NCI-H510A treated with DMSO at 0.1 percent for 48 hours (cell line): ENCODE results near the gene PIGA.
A peak's percentile ranks its signal among the peaks of the same experiment; 100 is the strongest.

Source experiments
- DNase-seq: peaks from one replicate; lab custom pipeline; 2025; lab: John Stamatoyannopoulos, UW

PIGA gene

GRCh38 chrX:15335135-15336022, at the start of gene PIGA:
Gene PIGA, minus strand, starts transcription at chrX:15335523. Its CDS starts 3,593 bp downstream, at chrX:15331930.
- DNase-seq, result peak; percentile 92

GRCh38 chrX:15384304-15384703, 49.0 kb upstream of the PIGA start, which contains the start of gene VEGFD:
Gene VEGFD, minus strand, starts transcription at chrX:15384413. Its CDS starts 467 bp downstream, at chrX:15383946.
- no peak for DNase-seq

- DNase-seq, result no peak
These were observed 47.5 kb upstream of the PIGA start for GRCh38 chrX:15382813-15383212.

GRCh38 chrX:15376956-15377355, 41.6 kb upstream of the PIGA start:
- no peak for DNase-seq

- no peak for DNase-seq
These were observed 38.7 kb upstream of the PIGA start for GRCh38 chrX:15373976-15374375.

GRCh38 chrX:15366506-15367352, 31.4 kb upstream of the PIGA start:
- DNase-seq, result no peak

- no peak for DNase-seq
These were observed 24.4 kb upstream of the PIGA start for GRCh38 chrX:15359701-15360100.

- DNase-seq, result no peak
These were observed 23.2 kb upstream of the PIGA start for GRCh38 chrX:15358533-15358932.

GRCh38 chrX:15356444-15356843, 21.1 kb upstream of the PIGA start:
- DNase-seq, result no peak

GRCh38 chrX:15350329-15350996, 15.1 kb upstream of the PIGA start:
- DNase-seq, result no peak

- DNase-seq, result peak; percentile 38
These were observed 13.7 kb upstream of the PIGA start for GRCh38 chrX:15349046-15349445.

- no peak for DNase-seq
These were observed 10.7 kb upstream of the PIGA start for GRCh38 chrX:15345976-15346375.

GRCh38 chrX:15344106-15344505, 8.8 kb upstream of the PIGA start:
- DNase-seq, result no peak

GRCh38 chrX:15343075-15343476, 7.8 kb upstream of the PIGA start:
- DNase-seq, result no peak

GRCh38 chrX:15340867-15341266, 5.5 kb upstream of the PIGA start:
- no peak for DNase-seq

- DNase-seq, result peak; percentile 70
These were observed 695 bp upstream of the PIGA start for GRCh38 chrX:15336023-15336413.

- no peak for DNase-seq
These were observed 762 bp downstream of the PIGA start for GRCh38 chrX:15334561-15334960.

- no peak for DNase-seq
These were observed 6.5 kb downstream of the PIGA start for GRCh38 chrX:15328821-15329220.

GRCh38 chrX:15328131-15328530, 7.2 kb downstream of the PIGA start:
- DNase-seq, result no peak

GRCh38 chrX:15322472-15322871, 12.9 kb downstream of the PIGA start:
- no peak for DNase-seq

- DNase-seq, result no peak
These were observed 13.3 kb downstream of the PIGA start for GRCh38 chrX:15322072-15322471.

GRCh38 chrX:15321447-15321846, 13.9 kb downstream of the PIGA start:
- DNase-seq, result no peak
